ENCODE measurements around the gene HABP4.

Gene HABP4

GRCh38 chr9:96478829-96479371 is 28.9 kb downstream of the HABP4 start:
- DNase-seq (ENCODE audit: low spot score): no peak

GRCh38 chr9:96480736-96481135 is 30.8 kb downstream of the HABP4 start:
- no peak for DNase-seq (ENCODE audit: low spot score)

- DNase-seq (ENCODE audit: low spot score): no peak
Measured at GRCh38 chr9:96482476-96482875, 32.5 kb downstream of the HABP4 start.

GRCh38 chr9:96483197-96483596 is 33.2 kb downstream of the HABP4 start:
- DNase-seq (ENCODE audit: low spot score): no peak

GRCh38 chr9:96483733-96484390 is 33.9 kb downstream of the HABP4 start:
- DNase-seq (ENCODE audit: low spot score): no peak

- DNase-seq (ENCODE audit: low spot score): no peak
Measured at GRCh38 chr9:96484521-96484931, 34.6 kb downstream of the HABP4 start.

GRCh38 chr9:96485280-96485679 is 35.3 kb downstream of the HABP4 start:
- no peak for DNase-seq (ENCODE audit: low spot score)

GRCh38 chr9:96486386-96487028 is 36.5 kb downstream of the HABP4 start:
- DNase-seq (ENCODE audit: low spot score): no peak

GRCh38 chr9:96487029-96487396 is 37.0 kb downstream of the HABP4 start:
- no peak for DNase-seq (ENCODE audit: low spot score)

- no peak for DNase-seq (ENCODE audit: low spot score)
Measured at GRCh38 chr9:96487949-96488348, 38.0 kb downstream of the HABP4 start.

GRCh38 chr9:96489482-96489979 is 39.6 kb downstream of the HABP4 start:
- no peak for DNase-seq (ENCODE audit: low spot score)

- DNase-seq (ENCODE audit: low spot score): no peak
Measured at GRCh38 chr9:96490534-96491078, 40.6 kb downstream of the HABP4 start.

- DNase-seq (ENCODE audit: low spot score): no peak
Measured at GRCh38 chr9:96491079-96491879, 41.3 kb downstream of the HABP4 start.

- DNase-seq (ENCODE audit: low spot score): no peak
Measured at GRCh38 chr9:96491880-96492525, 42.0 kb downstream of the HABP4 start.

GRCh38 chr9:96492993-96493531 is 43.1 kb downstream of the HABP4 start:
- no peak for DNase-seq (ENCODE audit: low spot score)

- DNase-seq (ENCODE audit: low spot score): no peak
Measured at GRCh38 chr9:96493757-96494156, 43.8 kb downstream of the HABP4 start.

- no peak for DNase-seq (ENCODE audit: low spot score)
Measured at GRCh38 chr9:96494215-96494800, 44.3 kb downstream of the HABP4 start.

- DNase-seq (ENCODE audit: low spot score): no peak
Measured at GRCh38 chr9:96495341-96495740, 45.4 kb downstream of the HABP4 start.

- DNase-seq (ENCODE audit: low spot score): no peak
Measured at GRCh38 chr9:96496368-96497116, 46.6 kb downstream of the HABP4 start.

GRCh38 chr9:96497117-96497399 is 47.1 kb downstream of the HABP4 start:
- no peak for DNase-seq (ENCODE audit: low spot score)

GRCh38 chr9:96498796-96499195 is 48.8 kb downstream of the HABP4 start:
- no peak for DNase-seq (ENCODE audit: low spot score)

Data from ecto neural progenitor cell (in vitro differentiated cells).